K562 (cell line): ENCODE data around the gene TM9SF4. TPM values are rescaled to one million over a fixed set of nuclear protein-coding genes. Genes with fewer than 3 reads are reported as not detected.
A peak's percentile ranks its signal among the peaks of the same experiment; 100 is the strongest.

Source experiments
- ARID3B ChIP-seq: fragments of 250-450 bp; sonication (Bioruptor Pico); IDR thresholded peaks from 2 replicates; pipeline ENCODE4 v1.4.0; 2020; ENCODE audit warnings: borderline replicate concordance
- CBX2 ChIP-seq: fragments of 200-600 bp; sonication (generic); IDR thresholded peaks from one replicate; pipeline ENCODE4 v1.6.1; 2012; ENCODE audit warnings: mild to moderate bottlenecking, low read length, inconsistent platforms; ENCODE audit not compliant: insufficient read depth, poor library complexity, severe bottlenecking
- CTCF ChIP-seq, 3 experiments: IDR thresholded peaks in 2 of 3; conservative IDR thresholded peaks in 1 of 3; 2 replicates each; pipeline ENCODE4 v1.5.1; 2011 to 2012; ENCODE audit warnings: low read length in 3 of 3, mild to moderate bottlenecking in 3 of 3, control low read depth in 2 of 3, improper control_type of control experiment in 1 of 3, inconsistent platforms in 1 of 3, low read depth in 1 of 3, mixed read lengths in 1 of 3, moderate library complexity in 1 of 3; ENCODE audit not compliant: insufficient read depth in 2 of 3
- DDX20 ChIP-seq: fragments of 450-650 bp; IDR thresholded peaks from 2 replicates; pipeline ENCODE4 v1.6.1; 2016; ENCODE audit warnings: missing genetic modification characterization, low read depth, mild to moderate bottlenecking, missing compliant biosample characterization, moderate library complexity
- ELF2 ChIP-seq: fragments of 250-450 bp; sonication (Bioruptor Pico); IDR thresholded peaks from 2 replicates; pipeline ENCODE4 v1.5.0; 2021; ENCODE audit warnings: mild to moderate bottlenecking
- HMGXB4 ChIP-seq: sonication (generic); formaldehyde crosslinking; IDR thresholded peaks from 2 replicates; pipeline ENCODE4 v1.8.1; 2023; ENCODE audit warnings: mild to moderate bottlenecking, missing genetic modification reagents
- KHSRP ChIP-seq: fragments of 450-650 bp; IDR thresholded peaks from 2 replicates; pipeline ENCODE4 v1.6.1; 2017
- MAFF ChIP-seq: IDR thresholded peaks from 2 replicates; pipeline ENCODE4 v1.6.1; 2012; ENCODE audit warnings: low read length, improper control_type of control experiment
- MCM7 ChIP-seq, 2 experiments: fragments of 450-650 bp; IDR thresholded peaks; 2 replicates each; pipeline ENCODE4 v1.6.1; 2016 to 2018
- MYC ChIP-seq, 2 experiments: fragments of 250-450 bp in 1 of 2; sonication (Bioruptor Pico) in 1 of 2; IDR thresholded peaks; 2 replicates each; pipeline versions ENCODE4 v1.5.1 to v1.6.1; 2012 to 2021; ENCODE audit warnings: low read depth in 2 of 2, borderline replicate concordance in 1 of 2, improper control_type of control experiment in 1 of 2, low read length in 1 of 2, mild to moderate bottlenecking in 1 of 2, moderate library complexity in 1 of 2
- NFRKB ChIP-seq: fragments of 450-650 bp; IDR thresholded peaks from 2 replicates; pipeline ENCODE4 v1.6.1; 2016; ENCODE audit warnings: low read depth
- RAD21 ChIP-seq, 2 experiments: fragments of 250-450 bp in 1 of 2; fragments of 450-650 bp in 1 of 2; sonication (Bioruptor Pico) in 1 of 2; formaldehyde crosslinking in 1 of 2; IDR thresholded peaks in 1 of 2; conservative IDR thresholded peaks in 1 of 2; 2 replicates each; pipeline versions ENCODE4 v1.4.0 to v1.8.0; 2020 to 2022; ENCODE audit warnings: mild to moderate bottlenecking in 2 of 2, moderate library complexity in 1 of 2
- SNIP1 ChIP-seq: fragments of 450-650 bp; IDR thresholded peaks from 2 replicates; pipeline ENCODE4 v1.7.1; 2017; ENCODE audit warnings: low read depth, mild to moderate bottlenecking
- SOX6 ChIP-seq: fragments of 450-650 bp; IDR thresholded peaks from 2 replicates; pipeline ENCODE4 v1.6.1; 2014; ENCODE audit warnings: mild to moderate bottlenecking
- STAG1 ChIP-seq: sonication (generic); formaldehyde crosslinking; IDR thresholded peaks from 2 replicates; pipeline ENCODE4 v1.5.0; 2020; ENCODE audit warnings: missing genetic modification reagents, borderline replicate concordance
- TBL1XR1 ChIP-seq, 2 experiments: IDR thresholded peaks; 2 replicates each; pipeline ENCODE4 v1.6.1; 2012; ENCODE audit warnings: improper control_type of control experiment in 2 of 2, low read length in 2 of 2, mild to moderate bottlenecking in 1 of 2
- TSHZ1 ChIP-seq: fragments of 250-450 bp; sonication (Bioruptor Pico); IDR thresholded peaks from 2 replicates; pipeline ENCODE4 v1.4.0; 2020; ENCODE audit warnings: mild to moderate bottlenecking, moderate library complexity
- ZBED1 ChIP-seq: IDR thresholded peaks from 2 replicates; pipeline ENCODE4 v1.6.1; 2014
- ZBTB7A ChIP-seq: IDR thresholded peaks from 2 replicates; pipeline ENCODE4 v1.6.1; 2011; ENCODE audit warnings: low read depth, mild to moderate bottlenecking, low read length, moderate library complexity, borderline replicate concordance; ENCODE audit not compliant: control insufficient read depth
- ZKSCAN3 ChIP-seq: fragments of 250-450 bp; sonication (Bioruptor Pico); IDR thresholded peaks from 2 replicates; pipeline ENCODE4 v1.4.0; 2020
- ZNF232 ChIP-seq: sonication (generic); formaldehyde crosslinking; IDR thresholded peaks from 2 replicates; pipeline ENCODE4 v1.8.0; 2022; ENCODE audit warnings: mild to moderate bottlenecking, missing genetic modification reagents
- polyA plus RNA-seq, 8 experiments: library from polyadenylated mRNA; depleted of rRNA in 4 of 8; stranded (reverse) in 5 of 8; unstranded in 3 of 8; fragments of >200 nt; fragmentation: Nextera tagmentation in 2 of 8; fragmentation: Illumina TruSeq in 1 of 8; extraction: Ambion mirVana in 2 of 8; extraction: Trizol in 1 of 8; gene quantifications; 2 replicates each; pipeline versions ENCODE4 v1.2.1 to v1.2.3, GENCODE V29; 2011 to 2014; ENCODE audit warnings: inconsistent platforms in 1 of 8, missing spikeins in 1 of 8
- total RNA-seq, 7 experiments: library from RNA; depleted of rRNA in 6 of 7; stranded (reverse); fragments of >200 nt in 6 of 7; fragmentation: Illumina TruSeq in 2 of 7; extraction: Trizol in 2 of 7; gene quantifications; 2 replicates each; pipeline versions ENCODE4 v1.2.1 to v1.2.3, GENCODE V29; 2011 to 2021; ENCODE audit warnings: low replicate concordance in 1 of 7

TM9SF4 gene
- total and polyA plus RNA-seq, 9 of the 15 experiments (the other 6 are each of a cell fraction or from before 2014, with no cell fraction given): 14.5 to 46.3 (median 26.9) TPM

GRCh38 chr20:32091888-32092346 is 17.6 kb upstream of the TM9SF4 start (continued):
- TF ChIP-seq MYC (IDR thresholded peaks at IDR 0.05; ENCODE audit: low read depth, low read length): peak; percentile 40; the same call in 1 of the 2 replicates
- no peak for TF ChIP-seq MYC (CRISPR knock-in tag; IDR thresholded peaks at IDR 0.05; ENCODE audit: borderline replicate concordance, low read depth)
- TF ChIP-seq MCM7 (IDR thresholded peaks at IDR 0.05): no peak
- no peak for TF ChIP-seq ZBTB7A
- TF ChIP-seq SOX6: 0 out of 2 replicates have a peak, but pooled peaks have one; percentile 12
- no peak for TF ChIP-seq SNIP1
- no peak for TF ChIP-seq ARID3B (CRISPR knock-in tag)
- no peak for TF ChIP-seq ZKSCAN3 (CRISPR knock-in tag)
- TF ChIP-seq KHSRP: no peak
- TF ChIP-seq NFRKB: no peak
- TF ChIP-seq CTCF (IDR thresholded peaks at IDR 0.05 in 2 of 3, conservative IDR thresholded peaks at IDR 0.05 in 1 of 3; ENCODE audit: insufficient read depth in 2 of 3, low read depth in 1 of 3, low read length in 3 of 3): peak; percentile 88 to 94 (median 88)
- no peak for TF ChIP-seq CBX2
- TF ChIP-seq TBL1XR1 (IDR thresholded peaks at IDR 0.05; ENCODE audit: low read length in 2 of 2): no peak
- no peak for TF ChIP-seq ZNF232 (CRISPR knock-in tag)
- peak; percentile 56; the same call in 1 of the 2 replicates for TF ChIP-seq STAG1 (CRISPR knock-in tag)
- no peak for TF ChIP-seq MAFF
- no peak for TF ChIP-seq ELF2 (CRISPR knock-in tag)
- TF ChIP-seq DDX20 (tag): no peak
- TF ChIP-seq TSHZ1 (CRISPR knock-in tag): no peak
- TF ChIP-seq HMGXB4 (CRISPR knock-in tag): no peak
- TF ChIP-seq ZBED1: no peak
- peak; percentile 65 to 69 for TF ChIP-seq RAD21 (CRISPR knock-in tag; conservative IDR thresholded peaks at IDR 0.05 in 1 of 2, IDR thresholded peaks at IDR 0.05 in 1 of 2)
